Measurements from ENCODE around the gene SSNA1. TPM values are rescaled to one million over a fixed set of nuclear protein-coding genes. Genes with fewer than 3 reads are reported as not detected.
A peak's percentile ranks its signal among the peaks of the same experiment; 100 is the strongest.

Gene SSNA1
- total and polyA plus RNA-seq, 8 donors: 28.1 to 154 (median 122) TPM

DNA sequence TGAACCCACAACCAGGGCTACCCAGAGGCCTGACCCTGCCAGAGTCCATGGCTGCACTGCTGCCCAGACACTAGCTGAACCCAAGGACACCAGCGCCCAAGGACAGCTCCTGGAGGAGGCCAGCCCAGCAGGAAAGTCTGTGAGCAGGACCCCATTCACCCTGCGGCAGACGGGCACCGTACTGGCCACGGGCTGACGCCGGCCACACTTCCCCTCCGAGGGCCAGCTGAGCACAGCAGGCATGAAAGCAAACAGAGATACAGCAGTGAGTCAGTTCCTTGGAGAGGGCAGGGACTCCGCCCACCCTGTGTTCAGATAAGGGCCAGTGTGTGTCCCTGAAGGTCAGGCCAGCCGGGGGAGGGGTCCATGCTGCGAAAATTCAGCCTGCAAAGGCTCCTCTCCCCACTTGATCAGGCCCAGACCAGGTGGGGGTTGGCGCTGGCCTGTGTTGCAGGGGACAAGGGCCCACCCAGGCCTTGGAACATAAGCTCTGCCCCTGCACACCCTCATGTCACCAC is 30.3 kb downstream of the SSNA1 start:
- no peaks in the 10 kb centered on the region for H3K9me3 ChIP-seq
- H3K27me3 ChIP-seq: peaks cover 0 to 14% (median 0%) of the 10 kb centered on the region in 3 donors
- peak overlapping the region; percentile 87 to 91 (median 89) for H3K27ac ChIP-seq
- peaks cover 34 to 68% (median 65%) of the 10 kb centered on the region in 4 donors for H3K4me1 ChIP-seq
- intact Hi-C loops (cut with DNase I; ENCODE audit: low total_unique reads): no loop called here
- H3K36me3 ChIP-seq: peaks cover 10 to 29% (median 19%) of the 10 kb centered on the region in 4 donors
- TF ChIP-seq POLR2A (IDR thresholded peaks at IDR 0.05) (peak in 2 of 4 donors; percentile 11 to 45), POLR2AphosphoS5 (IDR thresholded peaks at IDR 0.05) (peak in 2 of 3 donors; percentile 90 to 93), EP300 (IDR thresholded peaks at IDR 0.05) (no peak)
- TF ChIP-seq, protein P1, sequence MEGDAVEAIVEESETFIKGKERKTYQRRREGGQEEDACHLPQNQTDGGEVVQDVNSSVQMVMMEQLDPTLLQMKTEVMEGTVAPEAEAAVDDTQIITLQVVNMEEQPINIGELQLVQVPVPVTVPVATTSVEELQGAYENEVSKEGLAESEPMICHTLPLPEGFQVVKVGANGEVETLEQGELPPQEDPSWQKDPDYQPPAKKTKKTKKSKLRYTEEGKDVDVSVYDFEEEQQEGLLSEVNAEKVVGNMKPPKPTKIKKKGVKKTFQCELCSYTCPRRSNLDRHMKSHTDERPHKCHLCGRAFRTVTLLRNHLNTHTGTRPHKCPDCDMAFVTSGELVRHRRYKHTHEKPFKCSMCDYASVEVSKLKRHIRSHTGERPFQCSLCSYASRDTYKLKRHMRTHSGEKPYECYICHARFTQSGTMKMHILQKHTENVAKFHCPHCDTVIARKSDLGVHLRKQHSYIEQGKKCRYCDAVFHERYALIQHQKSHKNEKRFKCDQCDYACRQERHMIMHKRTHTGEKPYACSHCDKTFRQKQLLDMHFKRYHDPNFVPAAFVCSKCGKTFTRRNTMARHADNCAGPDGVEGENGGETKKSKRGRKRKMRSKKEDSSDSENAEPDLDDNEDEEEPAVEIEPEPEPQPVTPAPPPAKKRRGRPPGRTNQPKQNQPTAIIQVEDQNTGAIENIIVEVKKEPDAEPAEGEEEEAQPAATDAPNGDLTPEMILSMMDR (IDR thresholded peaks at IDR 0.05): no peak
- peak overlapping the region; percentile 36 to 46 (median 42) for H3K4me3 ChIP-seq
- DNase-seq: peak; percentile 86 to 89
- WGBS, 5 donors: 24 to 46% (median 35%) methylated on average over 3 to 12 of the region's 12 CpGs

GRCh38 chr9:137219757-137220316 is 31.4 kb downstream of the SSNA1 start:
- no peak for TF ChIP-seq POLR2AphosphoS5 (IDR thresholded peaks at IDR 0.05)
- TF ChIP-seq EP300 (IDR thresholded peaks at IDR 0.05): no peak
- TF ChIP-seq, protein P1 (IDR thresholded peaks at IDR 0.05): no peak
- TF ChIP-seq POLR2A (IDR thresholded peaks at IDR 0.05): no peak
- peak overlapping the region in 1 of 4 donors; percentile 9 for H3K4me3 ChIP-seq
- DNase-seq: no peak
- no peaks in the 10 kb centered on the region for H3K9me3 ChIP-seq
- peaks cover 44 to 78% (median 75%) of the 10 kb centered on the region in 4 donors for H3K4me1 ChIP-seq
- peaks cover 4 to 20% (median 15%) of the 10 kb centered on the region in 4 donors for H3K36me3 ChIP-seq
- intact Hi-C loops (cut with DNase I; ENCODE audit: low total_unique reads): no loop called here
- 68 to 93% (median 87%) methylated on average over 3 to 10 of the region's 10 CpGs for WGBS, 5 donors
- peak overlapping the region in 3 of 5 donors; percentile 16 to 40 (median 18) for H3K27ac ChIP-seq
- H3K27me3 ChIP-seq: peaks cover 0 to 14% (median 0%) of the 10 kb centered on the region in 3 donors

DNA sequence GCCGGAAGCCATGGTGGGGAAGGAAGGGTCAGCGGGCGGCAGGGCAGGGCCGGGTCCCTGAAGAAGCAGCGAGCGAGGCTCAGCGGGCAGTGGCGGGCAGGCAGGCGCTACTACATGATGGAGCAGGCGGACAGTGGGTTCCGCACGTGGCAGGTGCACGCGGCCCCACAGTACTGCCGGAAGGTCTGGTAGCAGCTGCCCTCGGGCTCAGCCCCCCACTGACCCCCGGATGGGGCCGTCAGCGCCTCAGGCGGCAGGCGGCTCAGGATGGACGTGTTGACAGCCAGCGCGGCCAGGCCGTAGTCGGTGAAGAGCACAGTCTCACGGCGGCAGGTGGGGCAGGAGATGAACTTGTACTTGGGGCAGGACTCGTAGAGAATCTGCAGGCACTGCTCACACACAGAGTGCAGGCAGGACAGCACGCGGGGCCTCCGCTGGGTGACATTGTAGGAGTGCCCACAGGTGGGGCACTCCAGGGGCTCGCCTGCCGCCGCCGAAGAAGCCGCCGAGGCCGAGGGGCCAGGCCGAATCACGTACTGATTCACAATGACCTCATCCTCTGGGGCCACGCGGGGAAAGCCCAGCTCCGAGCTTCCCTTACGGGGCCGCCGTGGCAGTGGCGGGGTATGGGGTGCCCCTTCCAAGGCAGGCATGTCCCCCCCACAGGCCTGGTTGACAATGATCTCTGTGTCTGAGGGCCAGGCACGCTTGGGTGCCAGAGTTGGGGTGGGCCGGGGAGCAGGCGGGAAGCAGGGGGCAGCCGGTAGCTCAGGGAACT is 32.0 kb downstream of the SSNA1 start:
- peak in 1 of 2 donors; percentile 32 for DNase-seq

More for the DNA sequence above, 32.0 kb downstream of the SSNA1 start:
- no peak for TF ChIP-seq EP300 (IDR thresholded peaks at IDR 0.05)
- no peak for TF ChIP-seq POLR2A (IDR thresholded peaks at IDR 0.05)
- TF ChIP-seq POLR2AphosphoS5 (IDR thresholded peaks at IDR 0.05): no peak
- TF ChIP-seq, protein P1 (IDR thresholded peaks at IDR 0.05): no peak
- H3K4me3 ChIP-seq: peak overlapping the region in 1 of 4 donors; percentile 1
- peaks cover 0 to 13% (median 8%) of the 10 kb centered on the region in 4 donors for H3K36me3 ChIP-seq
- H3K9me3 ChIP-seq: no peaks in the 10 kb centered on the region
- H3K27me3 ChIP-seq: peaks cover 0 to 14% (median 0%) of the 10 kb centered on the region in 3 donors
- peaks cover 45 to 85% (median 82%) of the 10 kb centered on the region in 4 donors for H3K4me1 ChIP-seq
- intact Hi-C loops (cut with DNase I; ENCODE audit: low total_unique reads): no loop called here
- peak overlapping the region in 2 of 5 donors; percentile 16 to 64 for H3K27ac ChIP-seq
- 87 to 89% (median 89%) methylated on average over 24 to 52 of the region's 52 CpGs for WGBS, 5 donors
